ENCODE measurements around the gene NTMT1.

NTMT1 gene

DNA sequence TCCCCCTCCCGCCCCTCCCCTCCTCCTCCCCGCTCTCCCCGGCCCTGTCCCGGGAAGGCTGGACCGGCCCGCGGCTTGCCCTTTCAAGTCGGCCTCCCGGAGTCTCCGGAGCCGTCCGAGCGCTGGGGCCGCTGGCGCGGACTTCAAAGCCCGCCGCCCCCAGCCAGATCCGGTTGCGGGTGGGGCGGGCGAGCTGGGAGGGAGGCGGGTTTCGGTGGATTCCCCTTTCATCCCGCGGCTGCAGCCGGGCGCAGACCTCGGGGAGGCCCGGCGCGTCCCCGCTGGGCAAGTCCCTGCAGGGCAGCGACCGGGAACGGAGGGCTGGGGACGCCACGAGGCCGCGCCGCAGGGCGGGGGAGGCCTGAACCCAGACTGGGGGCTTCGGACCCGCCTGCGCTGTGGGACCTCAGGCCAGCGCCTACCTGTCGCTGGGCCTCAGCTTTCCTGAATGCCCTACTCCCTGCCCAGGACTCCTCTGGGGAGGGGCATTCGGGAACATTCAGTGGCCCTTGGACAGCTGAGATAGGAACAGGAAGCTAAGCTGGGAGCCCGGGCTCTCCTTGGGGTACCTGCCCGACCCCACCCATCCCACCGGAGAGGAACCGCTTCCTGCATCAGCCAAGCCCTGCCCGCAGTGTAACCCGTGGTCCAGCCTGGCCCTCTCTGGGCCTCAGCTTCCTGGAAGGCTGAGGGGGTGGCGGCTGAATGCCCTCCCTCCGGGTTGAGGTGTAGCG lies 28.4 kb upstream of the NTMT1 start:
- no peak for DNase-seq

DNA sequence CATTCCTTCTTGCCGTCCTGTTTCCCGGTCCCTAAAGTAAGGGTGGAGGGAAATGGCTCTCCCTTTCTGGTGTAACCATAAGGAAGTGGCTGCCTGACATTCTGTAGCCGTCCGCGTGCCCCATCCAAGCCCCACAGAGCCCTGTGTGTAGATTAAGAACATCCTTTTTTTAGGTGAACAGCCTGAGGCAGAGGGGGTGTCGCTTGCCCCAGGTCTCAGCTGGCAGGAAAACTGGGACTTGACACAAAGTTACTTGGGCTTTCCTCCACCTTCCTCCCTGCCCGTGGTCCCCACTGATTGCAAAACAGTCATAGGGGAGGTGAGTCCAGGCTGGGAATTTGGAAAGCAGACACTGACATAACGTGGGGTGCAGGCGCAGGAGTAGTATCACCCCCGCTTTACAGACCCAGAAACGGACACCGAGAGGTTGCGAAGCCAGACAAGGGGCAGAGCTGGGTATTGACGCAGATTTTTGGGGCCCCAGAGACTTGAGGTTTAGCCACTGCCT lies 27.8 kb upstream of the NTMT1 start:
- no peak for DNase-seq

DNA sequence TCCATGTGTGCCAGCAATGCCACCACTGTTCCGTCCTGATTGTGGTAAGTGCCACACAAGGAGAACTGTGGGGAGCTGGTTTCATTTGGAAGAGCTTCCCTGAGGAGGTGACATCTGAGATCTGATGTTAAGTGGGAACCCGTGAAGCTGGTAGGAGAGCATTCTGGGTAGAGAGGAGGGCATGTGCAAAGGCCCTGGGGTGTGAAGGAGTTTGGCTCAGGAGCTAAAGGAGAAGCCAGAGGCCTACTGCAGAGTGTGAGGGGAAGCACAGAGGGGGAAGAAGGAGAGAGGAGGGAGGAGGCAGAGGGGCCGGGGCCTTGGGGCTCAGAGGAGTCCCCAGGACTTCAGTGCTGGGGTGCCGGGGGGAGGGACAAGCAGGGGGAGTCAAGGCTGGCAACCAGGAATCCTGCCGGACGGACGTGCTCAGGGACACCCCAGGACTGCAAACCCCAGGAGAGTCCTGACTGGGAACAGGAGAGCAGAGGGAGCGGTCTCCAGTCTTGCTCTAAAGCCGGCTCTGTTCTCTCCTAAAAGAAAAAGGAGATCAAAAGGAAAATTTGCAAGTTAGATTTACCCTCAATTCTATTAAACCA lies 24.8 kb upstream of the NTMT1 start:
- no peak for DNase-seq

DNA sequence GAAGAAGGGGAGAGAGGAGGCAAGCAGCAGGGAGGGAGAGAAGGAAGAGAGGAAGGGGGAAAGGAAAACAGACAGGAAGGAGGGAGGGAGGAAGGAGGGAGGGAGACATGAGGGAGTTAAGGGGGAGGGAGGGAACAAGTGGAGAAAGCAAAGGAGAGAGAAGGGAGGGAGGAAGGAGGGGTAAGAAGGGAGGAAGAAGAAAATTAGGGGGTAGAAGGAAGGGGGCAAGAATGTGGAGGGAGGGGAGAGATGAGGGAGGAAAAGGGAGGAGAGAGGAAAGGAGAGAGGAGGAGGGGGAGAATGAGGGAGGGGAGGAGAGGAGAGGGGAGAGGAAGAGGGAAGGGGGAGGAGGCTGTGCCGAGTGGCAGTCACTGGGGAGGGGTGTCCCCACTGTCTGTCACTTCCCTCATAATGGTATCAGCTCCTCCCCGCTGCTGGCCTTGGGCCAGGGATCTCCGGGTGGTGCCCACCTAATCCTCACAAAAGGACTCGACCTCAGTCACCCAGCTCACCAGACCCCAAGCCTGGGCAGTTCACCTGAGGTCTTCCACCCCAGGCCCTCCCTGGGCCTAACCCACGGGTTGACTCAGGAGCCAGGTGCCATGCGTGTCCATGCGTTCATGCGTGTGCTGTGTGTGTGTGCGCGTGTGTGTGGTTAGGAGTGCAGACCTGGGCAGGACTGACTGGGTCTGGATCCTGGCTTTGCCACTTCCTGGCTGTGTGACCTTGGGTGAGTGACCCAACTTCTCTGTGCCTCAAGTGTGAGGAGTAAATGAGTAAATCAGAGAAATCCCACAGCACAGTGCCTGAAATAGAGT lies 23.2 kb upstream of the NTMT1 start:
- DNase-seq: no peak

DNA sequence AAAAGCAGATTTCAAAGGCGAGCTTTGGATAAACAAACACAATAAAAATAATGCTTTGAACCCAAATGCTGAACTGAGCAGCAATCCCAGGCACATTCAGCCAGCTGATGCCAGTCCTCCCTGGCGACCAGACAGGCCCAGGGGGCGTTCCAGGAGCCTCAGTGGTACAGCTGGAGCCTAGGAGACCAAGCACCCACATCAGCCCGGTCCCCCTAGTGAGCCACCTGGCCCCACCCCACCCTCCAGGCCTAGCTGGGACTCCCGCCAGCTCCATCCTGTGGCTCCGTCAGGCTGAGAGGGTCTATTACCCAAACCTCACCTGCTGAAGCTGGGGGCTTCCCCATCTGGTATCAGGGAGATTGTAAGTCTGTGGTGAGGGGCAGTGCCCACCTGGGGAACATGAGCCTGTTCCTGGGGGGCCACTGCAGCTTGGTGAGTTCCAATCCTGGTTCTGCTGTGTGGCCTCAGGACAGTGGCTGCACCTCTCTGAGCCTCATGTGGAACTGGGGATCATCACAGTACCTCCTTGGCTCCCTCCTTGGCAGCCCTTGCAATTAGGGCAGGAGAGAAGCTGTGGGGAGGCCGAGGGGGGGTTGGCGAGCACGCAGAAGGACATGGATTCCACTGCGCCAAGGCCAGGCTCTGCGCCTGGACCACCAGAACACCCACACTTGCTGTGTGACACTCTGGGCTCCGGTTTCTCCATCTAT lies 21.8 kb upstream of the NTMT1 start:
- DNase-seq: no peak

DNA sequence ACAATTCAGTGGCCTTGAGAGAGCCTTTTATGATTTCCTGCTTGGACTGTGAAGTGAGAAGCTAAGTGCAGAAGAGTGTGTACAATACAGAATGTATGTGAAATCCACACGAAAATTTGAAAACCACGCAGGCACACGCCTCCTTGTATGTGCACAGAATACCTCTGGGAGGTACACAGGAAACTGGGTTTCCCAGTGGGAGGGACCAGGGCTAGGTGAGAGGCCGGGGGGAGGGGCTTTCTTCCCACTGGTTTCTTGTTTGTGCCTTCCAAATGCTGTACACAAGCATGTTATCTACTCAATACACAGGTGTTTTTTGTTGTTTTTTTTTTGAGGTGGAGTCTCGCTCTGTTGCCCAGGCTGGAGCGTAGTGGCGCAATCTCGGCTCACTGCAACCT lies 21.2 kb upstream of the NTMT1 start:
- no peak for DNase-seq

DNA sequence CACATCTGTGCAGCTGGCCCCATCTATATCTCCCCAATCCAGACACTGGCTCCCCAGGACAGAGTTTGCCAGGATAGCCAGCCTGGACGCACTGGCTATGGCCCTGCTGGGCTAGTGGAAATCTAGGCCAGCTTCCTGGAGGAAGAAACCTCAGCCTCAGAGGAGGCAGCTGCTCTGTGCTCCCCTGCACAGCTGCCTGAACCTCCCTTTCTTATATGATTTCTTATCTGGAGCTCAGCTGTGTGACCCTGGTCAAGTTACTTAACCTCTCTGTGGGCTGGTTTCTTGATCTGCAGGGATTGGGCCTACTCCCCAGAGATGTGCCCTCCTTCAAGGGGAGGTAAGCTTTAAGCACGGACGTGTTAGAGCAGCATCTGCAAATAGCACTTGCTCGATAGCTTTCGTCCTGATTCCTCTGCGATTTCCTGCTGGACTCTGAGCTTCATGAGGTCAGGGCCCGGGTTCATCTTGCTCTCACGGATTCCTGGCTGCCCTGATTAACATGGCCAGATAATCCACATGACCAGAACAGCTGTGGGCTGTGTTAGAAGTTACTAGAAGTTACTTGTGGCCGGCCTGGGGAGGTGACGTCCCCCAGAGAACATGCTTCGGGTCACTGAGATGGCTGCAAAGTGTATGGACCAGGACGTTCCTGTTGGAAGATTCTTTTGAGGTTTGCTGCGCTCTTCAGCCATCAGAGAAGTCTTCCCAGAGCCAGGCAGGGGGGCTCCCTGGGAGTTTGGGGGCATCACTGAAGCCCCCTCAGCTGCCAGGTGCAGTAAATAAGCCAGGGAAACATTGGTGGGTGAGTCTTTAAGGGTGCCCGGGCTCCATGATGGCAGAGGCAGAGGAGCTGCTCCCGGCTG lies 19.6 kb upstream of the NTMT1 start:
- DNase-seq: no peak

DNA sequence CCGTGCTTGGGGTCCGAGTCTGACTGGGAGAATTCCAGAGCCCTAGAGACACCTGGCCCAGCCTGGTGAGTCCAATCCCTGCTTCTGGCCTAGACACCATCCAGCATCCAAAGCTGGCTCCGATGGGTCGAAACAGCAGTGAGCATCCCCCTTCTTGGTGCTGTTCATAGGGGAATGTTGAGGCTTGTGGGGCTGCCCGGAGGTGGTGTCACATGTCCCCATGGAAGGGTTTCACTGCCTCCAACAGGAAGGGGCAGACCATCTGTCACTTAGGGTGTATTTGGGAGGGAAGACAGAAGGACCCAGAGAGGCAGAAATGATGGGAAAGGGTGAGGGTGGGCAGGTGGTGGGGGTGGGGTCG lies 19.0 kb upstream of the NTMT1 start:
- DNase-seq: no peak

DNA sequence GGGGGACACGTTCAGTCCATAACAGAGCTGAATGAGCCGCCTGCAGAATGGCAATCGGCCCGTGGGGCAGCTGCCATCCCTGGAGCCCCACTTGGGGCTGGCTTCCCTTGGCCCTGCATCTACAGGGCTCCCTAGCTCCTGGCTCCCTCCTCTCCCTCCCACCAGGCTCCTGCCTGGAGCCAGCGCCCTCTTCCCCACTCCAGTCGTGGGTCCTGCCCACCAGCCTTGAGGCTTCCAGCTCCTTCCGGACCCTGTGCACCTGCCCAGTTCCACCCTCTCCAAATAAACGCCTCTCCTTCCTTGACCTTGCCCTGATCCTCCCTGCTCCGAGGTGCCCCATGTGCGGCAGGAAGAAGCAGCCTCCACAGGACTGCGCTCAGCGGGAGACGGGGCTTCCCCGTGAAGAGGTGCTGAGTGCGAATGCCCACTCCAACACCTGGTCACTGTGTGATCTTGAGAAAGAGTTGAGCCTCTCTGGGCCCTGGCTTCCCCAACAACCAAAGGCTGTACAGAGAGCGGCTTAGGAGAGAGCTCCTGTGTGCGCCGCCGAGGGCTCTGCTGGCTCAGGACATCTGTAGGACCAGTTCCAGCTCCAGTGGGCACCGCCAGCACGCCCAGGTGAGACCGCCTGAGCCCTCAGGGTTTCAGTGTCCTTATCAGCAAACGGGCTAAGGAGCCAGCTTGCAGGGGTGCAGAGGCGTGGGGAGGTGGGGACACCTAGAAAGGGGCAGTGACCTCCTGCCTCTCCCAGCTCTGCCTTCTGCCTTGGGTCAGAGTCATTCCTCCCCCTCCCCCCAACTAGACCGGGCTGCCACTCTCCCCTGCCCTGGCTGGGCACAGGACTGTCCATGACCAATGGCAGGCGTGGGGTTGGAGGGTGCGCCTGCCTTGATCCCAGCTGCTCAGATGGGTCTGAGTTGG lies 17.1 kb upstream of the NTMT1 start:
- DNase-seq: no peak

DNA sequence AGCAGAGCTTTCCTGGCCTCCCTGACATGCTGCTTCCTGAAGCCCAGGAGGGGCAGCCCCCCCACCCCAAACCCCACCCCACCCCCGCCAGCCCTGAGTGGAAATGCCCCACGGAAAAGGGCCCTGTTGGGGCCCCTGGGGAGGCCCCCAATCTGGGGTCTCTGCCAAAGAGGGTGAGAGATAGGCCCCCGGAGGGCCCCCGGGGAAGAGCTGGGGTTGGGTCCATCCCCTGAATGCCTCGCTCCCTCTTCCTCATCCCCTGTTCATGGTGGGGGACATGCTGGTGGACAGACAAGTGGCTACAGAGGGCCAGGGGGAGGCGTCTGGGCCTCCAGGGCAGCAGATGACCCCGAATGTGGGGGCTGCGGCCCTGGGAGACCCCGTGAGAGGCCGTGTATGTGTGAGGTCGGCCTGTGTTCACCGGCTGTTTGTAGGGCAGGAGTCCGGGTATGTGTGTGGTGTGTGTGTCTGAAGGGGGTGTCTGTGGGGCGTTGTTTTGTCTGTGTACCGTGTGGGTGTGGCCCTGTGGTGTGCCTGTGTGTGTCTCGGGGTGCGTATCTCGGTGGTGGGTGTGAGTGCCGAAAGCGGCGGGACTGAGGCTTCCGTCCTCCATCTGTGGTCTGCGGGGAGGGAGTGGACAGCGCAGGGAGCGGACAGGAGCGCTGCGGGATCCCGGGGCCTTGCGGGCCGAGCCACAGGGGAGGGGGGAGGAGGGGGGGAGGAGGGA lies 16.3 kb upstream of the NTMT1 start:
- peak; percentile 25 for DNase-seq

DNA sequence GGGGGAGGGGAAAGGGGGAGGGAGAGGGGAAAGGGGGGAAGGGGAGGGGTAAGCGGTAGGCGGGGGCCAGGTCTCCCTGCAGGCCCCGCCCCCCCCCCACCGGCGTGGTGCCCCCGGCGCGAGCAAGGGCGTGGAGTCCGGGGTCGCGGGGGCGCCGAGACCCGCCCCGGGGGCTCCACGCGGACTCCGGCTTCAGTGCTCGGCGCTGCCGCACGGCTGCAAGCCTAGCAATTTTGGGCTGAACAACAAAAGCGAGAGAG lies 15.8 kb upstream of the NTMT1 start:
- DNase-seq: no peak

DNA sequence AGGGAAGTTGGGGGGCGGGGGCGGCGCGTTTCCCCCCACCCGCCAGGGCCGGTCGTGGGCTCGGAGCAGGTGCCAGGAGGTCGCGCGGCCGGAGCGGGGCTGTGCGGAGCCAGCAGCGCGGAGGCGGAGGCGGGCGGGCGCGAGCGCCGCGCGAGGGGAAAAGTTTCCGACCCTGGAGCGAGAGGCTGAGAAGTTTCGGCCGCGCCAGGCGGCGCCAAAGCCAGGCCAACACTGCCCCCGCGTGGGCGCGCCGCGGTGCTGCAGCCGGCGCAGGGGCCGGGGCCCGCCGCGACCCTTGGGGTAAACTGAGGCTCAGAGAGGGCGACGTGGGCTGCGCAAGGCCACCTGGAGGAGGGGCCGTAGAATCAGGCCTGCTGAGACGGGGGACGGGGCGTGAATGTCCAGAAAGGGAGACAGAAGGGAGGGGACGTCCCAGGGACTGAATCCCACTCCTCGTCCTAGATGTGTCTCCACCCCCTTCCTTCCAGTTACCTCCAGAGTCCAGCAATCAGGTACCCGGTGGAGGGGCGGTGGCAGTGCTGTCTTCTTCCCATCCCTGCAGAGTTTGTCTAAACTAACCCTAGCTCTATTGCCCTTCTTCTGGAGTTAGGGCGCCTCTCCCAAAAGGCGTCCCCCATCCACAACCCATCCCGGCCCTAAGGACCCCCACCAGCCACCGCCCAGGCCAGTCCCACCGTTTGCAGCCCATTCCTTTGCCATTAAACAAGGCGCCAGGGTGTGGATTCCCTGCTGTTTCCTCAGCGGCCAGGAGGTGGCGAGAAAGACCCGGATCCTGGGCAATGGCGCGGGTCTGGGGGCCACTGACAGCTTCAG lies 15.3 kb upstream of the NTMT1 start:
- DNase-seq: peak; percentile 72

DNA sequence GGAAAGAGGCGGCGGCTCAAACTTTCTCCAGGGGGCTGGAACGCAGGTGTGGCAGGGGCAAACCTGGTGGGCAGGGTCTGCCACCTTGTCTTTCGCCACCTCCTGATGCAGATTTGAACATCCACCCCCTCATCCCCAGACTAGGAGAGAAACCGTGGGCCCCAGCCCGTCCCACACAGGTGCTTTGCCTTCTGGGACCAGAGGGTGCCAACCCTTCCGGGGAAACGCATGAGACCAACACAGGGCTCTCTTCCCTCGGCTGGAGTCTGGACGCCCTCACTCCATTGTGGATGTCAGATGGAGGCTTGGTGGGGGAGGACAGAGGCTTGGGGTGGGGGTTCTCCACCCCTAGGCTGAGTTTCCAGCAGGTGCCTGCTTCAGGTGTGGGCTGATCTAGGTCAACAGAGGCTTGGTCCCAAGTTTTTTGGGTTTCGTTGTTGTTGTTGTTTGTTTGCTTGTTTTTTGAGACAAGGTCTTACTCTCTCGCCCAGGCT lies 14.6 kb upstream of the NTMT1 start:
- no peak for DNase-seq

DNA sequence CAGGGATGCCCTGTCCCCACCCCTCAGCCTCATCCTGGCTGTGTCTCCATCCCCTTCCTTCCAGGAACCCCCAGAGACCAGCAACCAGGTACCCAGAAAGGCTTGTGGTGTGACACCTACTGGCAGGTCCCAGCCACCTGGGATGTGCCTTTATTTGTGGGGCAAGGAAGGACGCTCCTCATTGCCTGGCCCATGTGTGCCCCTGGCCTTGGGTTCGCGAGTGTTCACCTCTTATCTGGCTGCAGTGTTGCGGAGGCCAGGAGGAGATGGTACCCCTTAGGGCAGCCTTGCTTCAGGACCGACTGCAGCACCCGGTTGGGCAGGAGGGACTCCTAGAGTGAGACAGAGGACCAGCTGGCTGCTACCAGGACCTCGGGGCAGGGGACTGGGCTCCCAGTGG lies 13.8 kb upstream of the NTMT1 start:
- DNase-seq: no peak

DNA sequence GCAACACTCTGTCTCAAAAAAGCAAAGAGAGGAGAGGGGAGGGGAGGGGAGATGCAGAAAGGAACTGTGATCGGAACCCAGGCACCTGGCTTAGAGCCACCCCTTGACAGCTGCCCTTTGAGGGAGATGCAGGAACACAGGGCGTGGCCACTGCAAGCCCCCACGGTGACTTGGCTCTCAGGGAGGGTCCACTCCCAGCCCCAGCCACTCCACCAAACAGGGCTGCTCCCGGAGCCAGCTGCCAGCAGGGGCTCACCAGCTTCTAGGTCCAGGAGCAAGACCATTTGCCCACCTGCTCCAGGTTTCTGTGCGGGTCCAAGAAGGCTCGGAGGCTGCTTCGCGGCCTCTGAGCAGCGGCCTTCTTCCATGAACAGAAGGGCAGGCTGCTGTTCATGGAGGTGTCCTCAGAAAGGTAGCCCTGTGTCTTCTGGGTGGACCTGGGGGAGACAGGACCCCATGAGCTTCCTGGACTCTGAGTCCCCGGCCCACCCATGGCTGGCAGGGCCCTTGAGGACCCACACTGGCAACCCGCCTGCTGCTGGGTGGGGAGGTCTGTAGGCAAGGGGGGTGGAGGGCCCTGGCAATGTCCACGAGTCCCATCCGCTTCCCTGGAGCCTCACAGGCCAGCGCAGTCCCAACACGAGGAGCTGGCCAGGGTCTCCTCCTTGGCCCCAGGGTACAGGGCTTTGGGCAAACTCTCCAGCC lies 13.0 kb upstream of the NTMT1 start:
- no peak for DNase-seq

DNA sequence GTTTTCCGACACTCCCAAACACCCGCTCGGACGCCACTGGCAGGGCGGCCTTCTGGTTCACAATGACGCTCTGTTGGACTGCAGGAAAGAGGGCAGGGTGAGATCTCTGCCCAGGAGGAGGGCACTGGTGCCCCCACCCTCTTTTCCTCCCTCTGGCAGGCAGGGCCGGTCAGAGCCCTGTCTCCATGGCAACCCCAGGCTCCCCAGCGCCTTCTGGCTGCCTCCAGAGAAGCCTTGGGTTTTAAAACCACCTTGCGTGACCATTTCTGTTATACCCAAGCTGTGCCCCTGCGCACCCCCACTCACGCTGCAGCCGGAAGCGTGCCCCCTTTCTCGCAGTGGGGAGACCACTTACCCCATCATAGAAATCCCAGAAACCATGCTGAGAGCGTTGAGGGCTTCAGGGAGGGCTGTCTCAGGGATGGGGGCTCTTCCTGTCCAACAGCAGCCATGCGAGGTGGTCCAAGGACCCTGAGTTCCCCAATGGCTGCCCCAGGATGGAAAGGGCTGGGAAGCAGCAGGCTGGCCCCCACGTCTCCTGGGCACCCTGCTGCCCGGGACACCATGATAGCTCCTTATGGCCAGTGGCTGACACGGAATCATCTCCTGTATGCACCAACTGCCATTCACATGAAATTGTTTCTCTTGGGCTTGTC lies 12.3 kb upstream of the NTMT1 start:
- no peak for DNase-seq

DNA sequence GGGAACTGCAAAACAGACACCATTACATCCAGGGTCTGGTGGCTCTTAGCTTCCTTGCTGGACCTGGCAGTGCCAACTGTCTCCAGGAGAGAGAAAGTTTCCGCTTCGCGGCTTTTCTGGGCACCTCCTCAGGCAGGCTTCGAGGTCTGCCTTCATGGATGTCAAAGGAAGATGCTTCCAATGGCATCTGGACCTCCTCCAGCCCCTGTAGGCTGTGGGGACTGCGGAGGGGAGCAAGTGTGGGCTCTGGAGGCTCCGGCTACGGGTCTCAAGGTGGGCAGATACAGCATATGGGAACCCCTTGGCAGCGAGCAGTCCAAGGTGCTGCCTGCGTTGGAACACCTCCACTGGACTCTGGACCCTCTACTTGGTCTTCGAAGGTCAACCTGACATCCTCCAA lies 11.0 kb upstream of the NTMT1 start:
- DNase-seq: no peak
